Adipocyte (in vitro differentiated cells): ENCODE data around the gene C14orf132.

Experiments
- DNase-seq: peaks from one replicate; pipeline ENCODE4 v3.0.0-alpha.2; 2015; ENCODE audit warnings: low read depth
- H3K27me3 ChIP-seq: replicated peaks from 2 replicates; pipeline ENCODE4 v1.7.0; 2013; ENCODE audit warnings: mild to moderate bottlenecking, low read length, moderate library complexity; ENCODE audit not compliant: control insufficient read depth, insufficient read depth
- H3K36me3 ChIP-seq: 2 replicates; pipeline ENCODE4 v1.7.0; 2013; ENCODE audit warnings: low read length, mild to moderate bottlenecking, moderate library complexity; ENCODE audit not compliant: control insufficient read depth, insufficient read depth, severe bottlenecking
- H3K4me1 ChIP-seq: 2 replicates; pipeline ENCODE4 v1.7.0; 2013; ENCODE audit warnings: mild to moderate bottlenecking, low read length, moderate library complexity; ENCODE audit not compliant: control insufficient read depth, insufficient read depth
- H3K4me3 ChIP-seq: 2 replicates; pipeline ENCODE4 v1.7.0; 2013; ENCODE audit warnings: mild to moderate bottlenecking, low read length, moderate library complexity
- H3K9ac ChIP-seq: 2 replicates; pipeline ENCODE4 v1.7.0; 2013; ENCODE audit warnings: mild to moderate bottlenecking, low read length, moderate library complexity
- H3K9me3 ChIP-seq: 2 replicates; pipeline ENCODE4 v1.7.0; 2013; ENCODE audit warnings: mild to moderate bottlenecking, low read length, moderate library complexity; ENCODE audit not compliant: control insufficient read depth

Gene C14orf132

DNA sequence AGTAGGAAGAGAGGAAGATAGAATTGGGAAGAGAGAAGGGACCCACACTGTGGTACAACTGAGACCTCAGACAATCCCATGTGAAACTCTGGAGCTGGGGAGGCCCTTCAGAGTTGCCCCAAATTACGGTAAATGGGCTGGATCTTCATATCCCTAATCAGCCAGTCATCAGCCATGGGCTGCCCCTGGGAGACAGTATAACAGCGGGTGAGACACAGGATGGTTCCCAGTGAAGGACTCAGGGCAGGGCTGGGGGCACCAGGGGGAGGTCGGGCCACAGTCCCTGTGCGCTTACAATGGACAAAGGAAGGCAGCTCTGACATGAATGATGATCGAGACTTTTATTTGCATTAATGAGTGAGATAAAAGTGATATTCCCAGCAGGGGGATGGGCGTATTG is 91.2 kb downstream of the C14orf132 start:
- no peaks in the 10 kb centered on the region for H3K4me1 ChIP-seq
- H3K36me3 ChIP-seq, result no peaks in the 10 kb centered on the region
- H3K4me3 ChIP-seq, result no peak overlapping the region
- H3K9me3 ChIP-seq, result no peaks in the 10 kb centered on the region
- no peak for DNase-seq
- no peaks in the 10 kb centered on the region for H3K27me3 ChIP-seq
- no peak overlapping the region for H3K9ac ChIP-seq

DNA sequence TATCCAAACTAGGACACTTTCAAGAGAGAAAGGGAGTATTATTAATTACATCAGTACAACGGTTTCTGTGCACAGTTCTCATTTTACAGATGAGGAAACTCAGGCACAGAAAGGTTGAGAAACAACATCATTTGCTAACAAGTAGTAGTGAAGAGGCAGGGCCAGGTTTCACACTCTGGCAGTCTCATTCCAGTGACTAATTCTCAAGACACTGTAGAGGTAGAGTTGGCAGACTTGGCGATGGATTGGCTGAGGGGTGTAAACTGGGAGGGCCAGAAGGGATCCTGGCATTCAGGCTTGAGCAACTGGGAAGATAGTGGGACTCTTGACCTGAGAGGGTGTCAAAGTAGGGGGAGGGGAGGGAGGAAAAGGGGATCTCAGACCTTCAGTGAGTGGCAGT is 91.7 kb downstream of the C14orf132 start:
- no peaks in the 10 kb centered on the region for H3K9me3 ChIP-seq
- no peaks in the 10 kb centered on the region for H3K4me1 ChIP-seq
- H3K36me3 ChIP-seq, result no peaks in the 10 kb centered on the region
- H3K27me3 ChIP-seq, result no peaks in the 10 kb centered on the region
- no peak overlapping the region for H3K4me3 ChIP-seq
- no peak overlapping the region for H3K9ac ChIP-seq
- no peak for DNase-seq

DNA sequence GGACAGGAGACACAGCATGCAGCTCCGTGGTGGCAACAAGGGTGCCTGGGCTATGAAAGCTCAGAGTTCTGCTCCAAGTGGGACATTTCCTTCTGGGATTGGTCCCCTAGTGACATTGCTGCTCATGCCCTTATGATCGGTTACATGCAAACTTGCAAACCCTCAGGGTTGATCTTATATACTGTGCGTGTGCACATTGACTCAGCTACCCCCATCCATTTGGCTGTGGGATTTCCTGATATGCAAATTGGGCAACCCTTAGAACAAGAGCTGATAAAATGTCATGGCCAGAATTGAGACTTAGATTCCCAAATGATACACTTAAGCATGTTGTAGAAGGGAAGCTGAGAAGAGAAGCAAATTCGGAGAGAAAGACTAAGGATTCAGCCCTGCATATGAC is 92.7 kb downstream of the C14orf132 start:
- Histone ChIP-seq H3K9ac (no peak overlapping the region), H3K27me3 (no peaks in the 10 kb centered on the region), H3K9me3 (no peaks in the 10 kb centered on the region), H3K4me3 (no peak overlapping the region), H3K4me1 (no peaks in the 10 kb centered on the region), H3K36me3 (no peaks in the 10 kb centered on the region)
- no peak for DNase-seq

DNA sequence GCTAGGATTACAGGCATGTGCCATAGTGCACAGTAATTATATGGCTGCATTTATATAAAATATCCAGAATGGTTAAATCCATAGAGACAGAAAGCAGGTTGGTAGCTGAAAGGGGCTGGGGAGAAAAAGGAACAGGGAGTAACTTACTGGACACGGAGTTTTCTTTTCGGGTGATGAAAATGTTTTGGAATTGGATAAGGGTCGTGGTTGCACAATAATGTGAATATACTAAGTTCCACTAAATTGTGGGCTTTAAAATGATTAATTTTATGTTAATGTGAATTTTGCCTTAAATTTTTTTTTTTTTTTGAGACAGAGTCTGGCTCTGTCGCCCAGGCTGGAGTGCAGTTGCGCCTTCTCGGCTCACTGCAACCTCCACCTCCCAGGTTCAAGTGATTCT is 95.3 kb downstream of the C14orf132 start:
- Histone ChIP-seq H3K9ac (no peak overlapping the region), H3K36me3 (no peaks in the 10 kb centered on the region), H3K4me3 (no peak overlapping the region), H3K9me3 (peaks cover 8% of the 10 kb centered on the region), H3K4me1 (no peaks in the 10 kb centered on the region), H3K27me3 (no peaks in the 10 kb centered on the region)
- peak; percentile 17 for DNase-seq

DNA sequence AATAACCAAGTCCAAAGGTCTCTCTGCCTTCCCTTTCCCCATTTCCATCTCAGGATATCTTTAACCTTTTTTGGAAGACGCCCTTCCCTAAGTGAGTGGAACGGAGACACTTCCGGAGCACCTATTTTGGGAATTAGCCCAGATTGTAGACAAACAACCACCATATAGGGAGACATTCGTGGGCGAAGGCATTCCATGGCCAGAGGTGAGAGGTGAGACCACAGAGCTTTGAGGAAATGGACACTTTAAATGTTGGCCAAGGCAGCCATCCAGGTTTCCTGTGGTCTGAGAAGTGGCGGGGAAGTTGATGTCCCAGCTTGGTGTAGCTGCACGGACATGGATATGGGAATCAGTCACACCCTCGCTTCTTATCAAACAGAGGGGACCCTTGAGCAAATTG is 96.1 kb downstream of the C14orf132 start:
- Histone ChIP-seq H3K9ac (no peak overlapping the region), H3K4me1 (no peaks in the 10 kb centered on the region), H3K27me3 (no peaks in the 10 kb centered on the region), H3K36me3 (no peaks in the 10 kb centered on the region), H3K4me3 (no peak overlapping the region), H3K9me3 (peaks cover 8% of the 10 kb centered on the region)
- no peak for DNase-seq

DNA sequence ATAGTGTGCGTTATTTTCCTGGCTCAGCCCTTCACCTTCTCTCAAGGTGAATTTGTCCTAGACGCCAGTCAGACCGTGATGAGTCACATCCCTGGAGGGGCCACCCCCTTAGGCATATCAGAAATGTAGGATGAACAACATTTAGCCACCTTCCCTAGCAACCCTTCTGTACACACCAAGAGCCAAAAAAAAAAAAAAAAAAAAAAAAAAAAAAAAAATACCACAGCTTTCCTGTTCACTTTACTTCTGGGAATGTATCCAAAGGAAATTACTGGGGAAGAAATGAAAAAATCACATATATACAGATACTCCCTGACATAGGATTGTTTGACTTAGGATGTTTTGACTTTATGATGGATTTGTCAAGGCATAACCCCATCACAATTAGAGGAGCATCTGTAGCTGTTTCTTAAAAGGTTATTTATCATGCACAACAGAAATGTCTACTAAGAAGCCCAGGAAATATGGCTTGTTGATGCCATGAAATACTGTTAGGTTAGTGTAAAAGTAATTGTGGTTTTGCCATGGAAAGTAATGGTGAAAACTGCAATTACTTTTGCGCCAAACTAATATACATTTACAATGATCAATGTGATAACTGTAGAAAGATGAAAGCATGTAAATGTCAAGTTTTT is 97.3 kb downstream of the C14orf132 start:
- Histone ChIP-seq H3K4me3 (no peak overlapping the region), H3K9me3 (peaks cover 8% of the 10 kb centered on the region), H3K9ac (no peak overlapping the region), H3K27me3 (no peaks in the 10 kb centered on the region), H3K4me1 (no peaks in the 10 kb centered on the region), H3K36me3 (no peaks in the 10 kb centered on the region)
- peak; percentile 74 for DNase-seq

DNA sequence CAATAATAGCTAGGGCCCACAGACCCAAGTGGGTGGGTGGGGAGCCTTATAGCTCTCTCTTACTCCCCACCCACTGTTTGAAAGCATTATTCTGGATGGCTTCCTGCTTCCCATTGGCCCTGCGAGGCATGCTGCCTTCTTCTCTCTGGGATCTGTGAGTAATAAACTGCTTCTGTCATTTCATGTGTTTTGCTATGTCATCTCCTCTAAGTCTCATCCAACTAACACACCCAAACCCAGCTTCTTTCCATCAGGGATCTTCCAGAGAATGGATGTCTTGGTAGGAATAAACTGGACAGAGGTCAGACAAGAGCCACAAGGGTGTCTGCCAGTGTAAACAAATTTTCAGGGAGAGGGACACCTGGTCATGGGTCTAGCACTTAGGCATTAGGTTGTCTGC is 99.1 kb downstream of the C14orf132 start:
- DNase-seq, result no peak
- no peaks in the 10 kb centered on the region for H3K36me3 ChIP-seq
- no peaks in the 10 kb centered on the region for H3K4me1 ChIP-seq
- no peak overlapping the region for H3K4me3 ChIP-seq
- H3K9me3 ChIP-seq, result peaks cover 13% of the 10 kb centered on the region
- no peaks in the 10 kb centered on the region for H3K27me3 ChIP-seq
- H3K9ac ChIP-seq, result no peak overlapping the region

DNA sequence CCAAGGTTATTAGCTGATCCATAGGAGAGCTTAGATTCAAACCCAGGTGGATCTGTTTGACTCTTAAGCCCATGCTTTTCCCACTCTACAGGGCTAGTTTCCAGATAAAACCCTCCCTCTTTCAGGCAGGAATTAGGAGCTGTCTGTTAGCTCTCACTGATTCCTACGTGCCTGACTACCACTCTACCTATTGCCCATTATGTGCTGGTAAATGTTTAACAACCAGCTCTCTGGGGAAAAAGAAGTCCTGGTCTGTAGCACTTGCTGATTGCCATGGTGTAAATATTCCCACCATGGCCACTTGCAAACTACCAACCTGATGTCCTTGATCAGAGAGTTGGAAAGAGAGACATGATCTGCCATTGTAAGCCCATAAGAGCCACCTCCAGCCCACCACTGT is 100.0 kb downstream of the C14orf132 start:
- Histone ChIP-seq H3K9ac (no peak overlapping the region), H3K36me3 (no peaks in the 10 kb centered on the region), H3K9me3 (peaks cover 21% of the 10 kb centered on the region), H3K27me3 (no peaks in the 10 kb centered on the region), H3K4me1 (no peaks in the 10 kb centered on the region), H3K4me3 (no peak overlapping the region)
- no peak for DNase-seq

DNA sequence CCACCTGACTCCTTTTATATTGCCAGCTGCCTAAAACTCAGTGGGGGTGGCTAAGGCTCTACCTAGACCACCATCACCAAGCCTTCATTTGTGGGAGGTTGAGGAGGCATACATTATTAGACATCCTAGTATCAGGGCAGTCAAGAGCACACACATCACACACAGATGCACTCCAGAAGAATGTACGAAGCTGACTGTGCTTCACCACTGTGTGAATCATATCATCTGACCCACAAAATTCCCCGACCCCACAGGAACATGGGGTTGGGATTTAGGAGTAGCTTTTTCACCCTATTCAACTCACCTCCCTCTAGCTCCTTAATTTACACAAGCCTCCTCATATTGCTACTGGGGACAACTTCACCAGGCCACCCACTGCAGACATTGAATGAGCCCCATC is 100.7 kb downstream of the C14orf132 start:
- Histone ChIP-seq H3K27me3 (no peaks in the 10 kb centered on the region), H3K9me3 (peaks cover 21% of the 10 kb centered on the region), H3K9ac (no peak overlapping the region), H3K4me3 (no peak overlapping the region), H3K4me1 (peaks cover 1% of the 10 kb centered on the region), H3K36me3 (no peaks in the 10 kb centered on the region)
- peak; percentile 36 for DNase-seq

DNA sequence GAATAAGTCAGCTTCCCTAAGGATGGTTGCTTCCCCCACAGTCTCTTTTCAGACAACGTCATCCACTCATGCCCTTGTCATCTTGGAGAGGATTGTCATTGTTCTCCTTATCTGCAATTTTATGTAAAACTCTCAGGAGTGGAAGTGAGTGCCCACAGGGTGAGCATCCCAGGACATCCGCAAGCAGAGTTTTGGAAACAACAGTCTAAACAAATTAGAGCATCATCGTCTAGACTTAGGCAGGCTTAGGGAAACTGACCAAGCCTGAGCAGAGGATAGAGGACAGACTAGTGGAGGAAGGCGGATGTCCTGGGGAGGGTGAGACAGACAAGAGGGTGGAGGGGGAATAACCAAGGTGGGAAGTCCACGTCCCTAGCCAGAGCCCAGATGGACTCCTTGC is 101.8 kb downstream of the C14orf132 start:
- no peak for DNase-seq
- Histone ChIP-seq H3K9me3 (peaks cover 21% of the 10 kb centered on the region), H3K4me1 (peaks cover 9% of the 10 kb centered on the region), H3K4me3 (no peak overlapping the region), H3K27me3 (no peaks in the 10 kb centered on the region), H3K9ac (no peak overlapping the region), H3K36me3 (no peaks in the 10 kb centered on the region)
